22Rv1 (cell line): Measurements from ENCODE around the gene DNAH3.

Experiments used
- CTCF ChIP-seq: fragments of 450-650 bp; IDR thresholded peaks from 2 replicates; pipeline ENCODE4 v1.5.1; 2017; ENCODE audit warnings: mild to moderate bottlenecking
- ZFX ChIP-seq: fragments of 450-650 bp; IDR thresholded peaks from 2 replicates; pipeline ENCODE4 v1.6.1; 2017; ENCODE audit warnings: antibody characterized with exemption, borderline replicate concordance

GRCh38 chr16:21071741-21072140, 78.9 kb downstream of the DNAH3 start:
- TF ChIP-seq CTCF (no peak), ZFX (no peak)
